Cardiac muscle cell (in vitro differentiated cells and primary cell): ENCODE data around the gene RALGPS1. TPM values are rescaled to one million over a fixed set of nuclear protein-coding genes. Genes with fewer than 3 reads are reported as not detected.

Experiments
- DNase-seq, 2 donors: peaks; one replicate each; pipeline versions ENCODE4 v3.0.0 to v3.0.0-alpha.2; 2010 to 2017; ENCODE audit warnings: low read depth in 1 of 2, low spot score in 1 of 2
- H3K27ac ChIP-seq: fragments of 200-600 bp; sonication (generic); 2 replicates; pipeline ENCODE4 v1.5.1; 2016
- H3K27me3 ChIP-seq: fragments of 200-600 bp; sonication (generic); 2 replicates; pipeline ENCODE4 v1.6.0; 2016; ENCODE audit warnings: control low read depth
- H3K36me3 ChIP-seq: fragments of 200-600 bp; sonication (generic); 2 replicates; pipeline ENCODE4 v1.5.1; 2016; ENCODE audit warnings: control low read depth
- H3K4me1 ChIP-seq: fragments of 200-600 bp; sonication (generic); 2 replicates; pipeline ENCODE4 v1.8.1; 2017; ENCODE audit warnings: low read depth, mild to moderate bottlenecking, mixed run types
- H3K4me3 ChIP-seq: fragments of 200-600 bp; sonication (generic); 2 replicates; pipeline ENCODE4 v1.5.1; 2016; ENCODE audit warnings: mild to moderate bottlenecking
- H3K9me3 ChIP-seq: fragments of 200-600 bp; sonication (generic); 2 replicates; pipeline ENCODE4 v1.5.1; 2017; ENCODE audit warnings: low read depth, mild to moderate bottlenecking, control low read depth
- polyA plus RNA-seq: library from polyadenylated mRNA; unstranded; fragments of >200 nt; fragmentation: Nextera tagmentation; extraction: Ambion mirVana; gene quantifications from 2 replicates; pipeline ENCODE4 v1.2.1, GENCODE V29; 2016
- total RNA-seq: library from RNA; depleted of rRNA; stranded (reverse); fragments of >200 nt; gene quantifications from 2 replicates; pipeline ENCODE4 v1.2.3, GENCODE V29; 2016
- TF ChIP-seq, protein P1 (sequence below): IDR thresholded peaks from 2 replicates; pipeline ENCODE4 v1.5.1; 2012; ENCODE audit warnings: low read depth, mild to moderate bottlenecking, low read length

Gene RALGPS1
- total and polyA plus RNA-seq, 2 experiments from 2014 or later = 14.1 to 16.1 TPM

DNA sequence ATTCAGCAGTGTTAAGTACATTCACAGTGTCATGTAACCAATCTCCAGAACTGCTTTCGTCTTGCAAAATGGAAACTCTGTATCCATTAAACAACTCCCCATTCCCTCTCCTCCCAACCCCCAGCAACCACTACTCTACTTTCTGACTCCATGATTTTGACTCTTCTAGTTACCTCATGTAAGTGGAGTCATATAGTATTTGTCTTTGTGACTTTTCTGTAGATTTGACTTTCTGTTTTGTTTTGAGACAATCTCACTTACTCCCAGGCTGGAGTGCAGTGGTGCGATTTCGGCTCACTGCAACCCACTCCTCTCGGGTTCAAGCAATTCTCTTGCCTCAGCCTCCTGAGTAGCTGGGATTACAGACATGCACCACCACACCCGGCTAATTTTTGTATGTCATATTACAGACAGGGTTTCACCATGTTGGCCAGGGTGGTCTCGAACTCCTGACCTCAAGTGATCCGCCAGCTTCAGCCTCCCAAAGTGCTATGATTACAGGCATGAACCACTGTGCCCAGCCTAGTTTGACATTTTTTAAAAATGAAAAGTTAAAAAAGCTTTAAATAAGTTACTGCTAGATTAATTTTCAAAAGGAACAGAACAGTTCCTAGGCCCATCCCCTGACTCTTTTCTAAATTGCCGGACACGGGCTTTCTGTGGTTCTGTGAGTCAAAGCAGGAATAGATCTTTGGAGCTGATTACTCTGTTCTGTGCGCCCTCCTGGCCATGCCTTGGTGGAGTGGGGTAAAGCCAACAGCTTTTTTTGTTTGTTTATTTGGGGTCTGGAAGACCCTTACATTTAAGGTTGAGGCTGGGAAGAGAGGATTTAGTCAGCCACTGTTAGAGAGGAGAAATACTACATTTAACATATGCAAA lies 59.3 kb downstream of the RALGPS1 start:
- no peak for DNase-seq
- no peaks in the 10 kb centered on the region for H3K36me3 ChIP-seq
- H3K27ac ChIP-seq = no peak overlapping the region
- peaks cover 6% of the 10 kb centered on the region for H3K4me1 ChIP-seq
- no peaks in the 10 kb centered on the region for H3K9me3 ChIP-seq
- TF ChIP-seq, protein P1, sequence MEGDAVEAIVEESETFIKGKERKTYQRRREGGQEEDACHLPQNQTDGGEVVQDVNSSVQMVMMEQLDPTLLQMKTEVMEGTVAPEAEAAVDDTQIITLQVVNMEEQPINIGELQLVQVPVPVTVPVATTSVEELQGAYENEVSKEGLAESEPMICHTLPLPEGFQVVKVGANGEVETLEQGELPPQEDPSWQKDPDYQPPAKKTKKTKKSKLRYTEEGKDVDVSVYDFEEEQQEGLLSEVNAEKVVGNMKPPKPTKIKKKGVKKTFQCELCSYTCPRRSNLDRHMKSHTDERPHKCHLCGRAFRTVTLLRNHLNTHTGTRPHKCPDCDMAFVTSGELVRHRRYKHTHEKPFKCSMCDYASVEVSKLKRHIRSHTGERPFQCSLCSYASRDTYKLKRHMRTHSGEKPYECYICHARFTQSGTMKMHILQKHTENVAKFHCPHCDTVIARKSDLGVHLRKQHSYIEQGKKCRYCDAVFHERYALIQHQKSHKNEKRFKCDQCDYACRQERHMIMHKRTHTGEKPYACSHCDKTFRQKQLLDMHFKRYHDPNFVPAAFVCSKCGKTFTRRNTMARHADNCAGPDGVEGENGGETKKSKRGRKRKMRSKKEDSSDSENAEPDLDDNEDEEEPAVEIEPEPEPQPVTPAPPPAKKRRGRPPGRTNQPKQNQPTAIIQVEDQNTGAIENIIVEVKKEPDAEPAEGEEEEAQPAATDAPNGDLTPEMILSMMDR = no peak
- no peak overlapping the region for H3K4me3 ChIP-seq
- H3K27me3 ChIP-seq = no peaks in the 10 kb centered on the region

DNA sequence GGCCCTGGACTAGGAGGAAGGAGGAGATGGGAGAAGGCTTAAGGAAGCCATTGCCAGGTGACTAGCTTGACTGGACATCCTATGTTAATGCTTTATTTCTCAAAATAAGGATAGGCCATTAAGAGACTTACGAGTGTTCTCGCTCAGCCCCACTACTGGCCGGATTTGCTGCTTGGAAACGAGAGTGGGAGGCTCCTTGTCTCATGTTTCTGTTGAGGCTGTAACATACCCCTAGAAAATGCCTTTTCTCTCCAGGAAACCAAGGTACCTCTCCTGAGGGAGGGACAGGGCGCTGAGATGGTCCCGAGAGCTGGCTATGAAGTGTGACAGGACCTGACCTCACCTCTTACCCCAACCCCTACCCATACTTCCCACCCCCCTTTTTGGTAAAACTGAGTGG lies 60.0 kb downstream of the RALGPS1 start:
- TF ChIP-seq, protein P1 = no peak
- H3K36me3 ChIP-seq = no peaks in the 10 kb centered on the region
- no peaks in the 10 kb centered on the region for H3K9me3 ChIP-seq
- no peak overlapping the region for H3K27ac ChIP-seq
- H3K4me1 ChIP-seq = peaks cover 6% of the 10 kb centered on the region
- H3K4me3 ChIP-seq = no peak overlapping the region
- DNase-seq = no peak
- H3K27me3 ChIP-seq = no peaks in the 10 kb centered on the region

DNA sequence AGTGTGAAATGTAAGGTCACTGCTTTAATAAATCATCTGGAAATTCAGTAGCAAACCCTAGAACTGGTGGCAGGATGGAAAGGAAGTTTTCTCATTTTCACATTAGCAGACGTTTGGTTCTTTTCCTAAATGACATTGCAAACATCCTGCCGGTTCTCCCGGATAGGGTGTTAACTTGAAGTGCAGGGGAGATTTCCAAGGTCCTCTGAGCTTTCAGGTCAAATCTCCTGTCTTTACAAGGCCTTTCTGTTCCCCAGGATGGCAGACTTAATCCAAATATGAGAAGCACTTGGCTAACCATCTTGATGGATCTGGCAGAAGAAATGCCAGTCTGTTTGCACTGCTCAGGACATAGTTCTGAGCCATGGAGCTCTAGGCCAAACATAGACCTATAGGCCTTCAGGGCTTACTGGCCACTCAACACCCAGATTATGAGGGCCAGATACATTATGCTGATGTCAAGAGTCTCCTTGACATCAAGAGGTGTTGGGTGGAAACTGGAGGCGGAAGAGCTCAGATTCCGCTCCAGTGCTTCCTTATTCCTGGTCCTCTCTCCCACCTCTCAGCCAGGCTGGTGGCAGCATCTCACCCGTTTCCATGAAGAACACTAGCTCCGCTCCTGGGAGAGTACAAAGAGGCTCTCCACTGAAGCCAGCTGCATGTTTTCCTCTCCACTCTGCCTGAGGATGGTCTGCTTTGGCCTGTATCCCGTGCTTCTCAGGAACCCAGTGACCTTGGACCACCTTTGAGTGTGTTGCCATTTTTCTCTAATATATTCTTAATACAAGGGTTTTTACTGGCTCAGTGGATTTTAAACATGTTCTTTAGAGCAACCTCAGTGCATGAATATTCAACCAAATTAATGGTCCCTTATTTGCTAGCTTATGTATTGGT lies 61.0 kb downstream of the RALGPS1 start:
- H3K27me3 ChIP-seq = no peaks in the 10 kb centered on the region
- TF ChIP-seq, protein P1 = no peak
- H3K4me3 ChIP-seq = no peak overlapping the region
- no peaks in the 10 kb centered on the region for H3K36me3 ChIP-seq
- peak overlapping the region; percentile 43 for H3K27ac ChIP-seq
- H3K4me1 ChIP-seq = peaks cover 6% of the 10 kb centered on the region
- DNase-seq = peak in 1 of 2 donors; percentile 22
- no peaks in the 10 kb centered on the region for H3K9me3 ChIP-seq

DNA sequence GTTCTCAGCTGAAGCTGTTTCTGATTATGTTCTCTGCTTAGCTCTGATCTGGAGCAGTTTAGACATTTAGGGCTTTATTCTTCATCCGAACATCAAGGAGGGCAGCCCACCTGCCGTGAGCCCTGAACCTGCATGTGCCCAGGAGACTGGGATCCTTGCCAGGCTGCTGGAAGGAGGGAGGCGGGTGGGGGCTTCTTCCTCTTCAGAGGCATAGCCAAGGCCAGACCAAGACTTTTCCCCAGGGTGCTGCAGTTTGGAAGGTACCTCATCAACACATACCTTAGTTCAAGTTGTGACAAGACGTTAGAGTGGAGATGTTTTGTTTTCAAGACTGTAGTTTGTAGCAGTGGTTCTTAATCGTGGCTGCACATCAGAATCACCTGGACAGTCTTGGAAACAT lies 64.9 kb downstream of the RALGPS1 start:
- no peak for DNase-seq
- H3K27ac ChIP-seq = no peak overlapping the region
- H3K9me3 ChIP-seq = no peaks in the 10 kb centered on the region
- H3K27me3 ChIP-seq = no peaks in the 10 kb centered on the region
- TF ChIP-seq, protein P1 = no peak
- peaks cover 6% of the 10 kb centered on the region for H3K4me1 ChIP-seq
- no peak overlapping the region for H3K4me3 ChIP-seq
- no peaks in the 10 kb centered on the region for H3K36me3 ChIP-seq

DNA sequence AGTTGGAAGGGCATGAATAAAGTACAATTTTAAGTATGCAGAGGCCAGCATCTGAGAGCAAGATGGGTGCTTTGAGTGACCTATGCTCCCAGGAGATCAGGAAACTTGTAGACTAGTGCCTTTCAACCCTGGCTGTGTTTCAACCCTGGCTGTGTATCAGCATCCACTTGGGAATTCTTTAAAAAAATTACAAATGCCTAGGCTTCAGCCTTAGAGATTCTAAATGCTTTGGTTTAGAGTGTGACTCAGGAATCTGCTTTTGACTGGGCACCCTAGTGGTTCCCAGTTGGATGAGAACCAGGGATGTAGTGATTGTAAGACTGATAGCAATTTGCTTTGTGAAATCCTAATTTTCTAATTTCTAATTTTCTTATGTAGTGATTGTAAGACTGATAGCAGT lies 65.6 kb downstream of the RALGPS1 start:
- TF ChIP-seq, protein P1 = no peak
- H3K27ac ChIP-seq = no peak overlapping the region
- no peaks in the 10 kb centered on the region for H3K9me3 ChIP-seq

More for the DNA sequence above, 65.6 kb downstream of the RALGPS1 start:
- peak in 1 of 2 donors; percentile 58 for DNase-seq
- Histone ChIP-seq H3K4me1 (peaks cover 6% of the 10 kb centered on the region), H3K27me3 (no peaks in the 10 kb centered on the region), H3K36me3 (no peaks in the 10 kb centered on the region), H3K4me3 (no peak overlapping the region)
